IMR-90 (cell line): ENCODE measurements around the gene DNAJC11. TPM values are rescaled to one million over a fixed set of nuclear protein-coding genes. Genes with fewer than 3 reads are reported as not detected.

ENCODE experiments used
- ATAC-seq: fragments of 200-7000 bp; cut with Tn5 transposase; 2 replicates; pipeline ENCODE4 v1.9.1; 2020; ENCODE audit warnings: low read depth, mild to moderate bottlenecking, moderate library complexity
- BruUV-seq: library from RNA; stranded (reverse); fragments of 400-500 nt; replicated peaks from 2 replicates; lab custom pipeline; 2021; lab: Mats Ljungman, UMichigan
- CTCF ChIA-PET: fragments of 300-600 bp; formaldehyde crosslinking; extraction: SDS; loops from one replicate; lab custom pipeline; 2021; ENCODE audit warnings: antibody characterized with exemption; lab: Yijun Ruan, JAX
- POLR2A ChIA-PET: fragments of 300-600 bp; sonication (Branson Sonifier 250); formaldehyde crosslinking; loops from one replicate; lab custom pipeline; 2022; ENCODE audit warnings: antibody characterized with exemption; ENCODE audit not compliant: unreplicated experiment; lab: Charles Lee
- DNase-seq: peaks from one replicate; pipeline ENCODE4 v3.0.0; 2013
- H2AFZ ChIP-seq: replicated peaks from 2 replicates; pipeline ENCODE3; 2013; ENCODE audit warnings: low read length, mild to moderate bottlenecking; ENCODE audit not compliant: poor library complexity
- H2AK5ac ChIP-seq: 2 replicates; pipeline ENCODE4 v1.6.1; 2013; ENCODE audit warnings: low read depth, low read length, inconsistent platforms
- H2AK9ac ChIP-seq: replicated peaks from 2 replicates; pipeline ENCODE3; 2013; ENCODE audit warnings: mild to moderate bottlenecking, low read depth, low read length, moderate library complexity; ENCODE audit not compliant: poor library complexity
- H2BK120ac ChIP-seq: 2 replicates; pipeline ENCODE4 v1.6.1; 2013; ENCODE audit warnings: low read depth, low read length, inconsistent platforms
- H2BK15ac ChIP-seq: 3 replicates; pipeline ENCODE4 v1.6.1; 2013; ENCODE audit warnings: low read depth, low read length, inconsistent platforms
- H2BK20ac ChIP-seq: 2 replicates; pipeline ENCODE4 v1.6.1; 2013; ENCODE audit warnings: low read depth, mild to moderate bottlenecking, inconsistent platforms, low read length, moderate library complexity
- H2BK5ac ChIP-seq: 2 replicates; pipeline ENCODE4 v1.6.1; 2013; ENCODE audit warnings: mild to moderate bottlenecking, low read depth, low read length, inconsistent platforms; ENCODE audit not compliant: poor library complexity, severe bottlenecking
- H3K14ac ChIP-seq: replicated peaks from 2 replicates; pipeline ENCODE4 v1.6.1; 2013; ENCODE audit warnings: low read depth, low read length, inconsistent platforms
- H3K18ac ChIP-seq: 2 replicates; pipeline ENCODE4 v1.6.1; 2013; ENCODE audit warnings: low read depth, low read length, control low read depth
- H3K23ac ChIP-seq: 2 replicates; pipeline ENCODE4 v1.6.1; 2013; ENCODE audit warnings: low read depth, low read length, inconsistent platforms
- H3K27ac ChIP-seq: 2 replicates; pipeline ENCODE4 v1.5.1; 2013; ENCODE audit warnings: mild to moderate bottlenecking, control low read depth, low read length; ENCODE audit not compliant: insufficient read depth
- H3K27me3 ChIP-seq: 2 replicates; pipeline ENCODE4 v1.6.1; 2013; ENCODE audit warnings: low read length; ENCODE audit not compliant: control insufficient read depth, insufficient read depth
- H3K36me3 ChIP-seq: 2 replicates; pipeline ENCODE4 v1.6.1; 2013; ENCODE audit warnings: low read length, mixed read lengths; ENCODE audit not compliant: control insufficient read depth, insufficient read depth
- H3K4ac ChIP-seq: 2 replicates; pipeline ENCODE4 v1.6.1; 2013; ENCODE audit warnings: low read depth, low read length, inconsistent platforms
- H3K4me1 ChIP-seq: 2 replicates; pipeline ENCODE4 v1.6.1; 2013; ENCODE audit warnings: low read length, mixed read lengths; ENCODE audit not compliant: control insufficient read depth, insufficient read depth
- H3K4me2 ChIP-seq: 2 replicates; pipeline ENCODE4 v1.6.1; 2013; ENCODE audit warnings: low read depth, mild to moderate bottlenecking, control low read depth, low read length, moderate library complexity
- H3K4me3 ChIP-seq: 2 replicates; pipeline ENCODE4 v1.5.1; 2013; ENCODE audit warnings: low read depth, mild to moderate bottlenecking, control low read depth, low read length, moderate library complexity; ENCODE audit not compliant: insufficient read depth
- H3K56ac ChIP-seq: 2 replicates; pipeline ENCODE4 v1.6.1; 2013; ENCODE audit warnings: low read length, inconsistent platforms; ENCODE audit not compliant: insufficient read depth; ENCODE audit errors: extremely low read depth
- H3K79me1 ChIP-seq, 2 experiments: 2 replicates each; pipeline ENCODE4 v1.6.1; 2013; ENCODE audit warnings: low read length in 2 of 2, inconsistent platforms in 1 of 2, low read depth in 1 of 2
- H3K9ac ChIP-seq: 2 replicates; pipeline ENCODE4 v1.6.1; 2013; ENCODE audit warnings: low read depth, low read length, control low read depth
- H3K9me1 ChIP-seq: 2 replicates; pipeline ENCODE4 v1.6.1; 2013; ENCODE audit warnings: low read length, inconsistent platforms; ENCODE audit not compliant: insufficient read depth
- H3K9me3 ChIP-seq: 2 replicates; pipeline ENCODE4 v1.6.1; 2013; ENCODE audit warnings: low read length; ENCODE audit not compliant: control insufficient read depth, insufficient read depth
- H4K20me1 ChIP-seq: 2 replicates; pipeline ENCODE4 v1.6.1; 2013; ENCODE audit warnings: low read length, inconsistent platforms; ENCODE audit not compliant: insufficient read depth
- H4K5ac ChIP-seq: 2 replicates; pipeline ENCODE4 v1.6.1; 2013; ENCODE audit warnings: mild to moderate bottlenecking, low read depth, low read length, control low read depth
- H4K8ac ChIP-seq, 2 experiments: 2 replicates each; pipeline ENCODE4 v1.6.1; 2013; ENCODE audit warnings: low read depth in 2 of 2, low read length in 2 of 2, control low read depth in 1 of 2, inconsistent platforms in 1 of 2
- H4K91ac ChIP-seq: 2 replicates; pipeline ENCODE4 v1.6.1; 2013; ENCODE audit warnings: low read depth, low read length, inconsistent platforms; ENCODE audit not compliant: insufficient read depth
- CEBPB ChIP-seq: IDR thresholded peaks from 2 replicates; pipeline ENCODE4 v1.6.1; 2012; ENCODE audit warnings: low read depth, low read length, improper control_type of control experiment
- CHD1 ChIP-seq: IDR thresholded peaks from 2 replicates; pipeline ENCODE4 v1.6.1; 2012; ENCODE audit warnings: low read depth, low read length, improper control_type of control experiment
- FOS ChIP-seq: fragments of 150-350 bp; IDR thresholded peaks from 2 replicates; pipeline ENCODE4 v1.6.1; 2016; ENCODE audit warnings: low read depth, low read length
- POLR2A ChIP-seq: IDR thresholded peaks from 2 replicates; pipeline ENCODE4 v1.6.1; 2012; ENCODE audit warnings: mild to moderate bottlenecking, low read depth, low read length
- RCOR1 ChIP-seq: IDR thresholded peaks from 2 replicates; pipeline ENCODE4 v1.6.1; 2012; ENCODE audit warnings: mild to moderate bottlenecking, low read length, improper control_type of control experiment; ENCODE audit not compliant: insufficient replicate concordance
- SMC3 ChIP-seq: fragments of 150-350 bp; IDR thresholded peaks from 2 replicates; pipeline ENCODE4 v1.6.1; 2016; ENCODE audit warnings: low read depth, mild to moderate bottlenecking, antibody characterized with exemption, low read length, moderate library complexity
- USF2 ChIP-seq: fragments of 150-350 bp; IDR thresholded peaks from 2 replicates; pipeline ENCODE4 v1.6.1; 2017; ENCODE audit warnings: mild to moderate bottlenecking, antibody characterized with exemption, low read length, low read depth
- WGBS, 2 experiments: methylation state at CpG; one replicate each; pipeline versions ENCODE4 v1.1.5 to v1.1.7; 2013; ENCODE audit warnings: missing lambda C conversion rate in 2 of 2; ENCODE audit not compliant: insufficient read length in 1 of 2; ENCODE audit errors: extremely low coverage in 2 of 2; 5-methylcytosine and 5-hydroxymethylcytosine counted together
- dilution Hi-C: fragments of 300-500 bp; cut with HindIII; formaldehyde crosslinking; loops from one replicate; pipeline ENCODE4 v1.14.3; 2018; ENCODE audit warnings: low sequenced_read_pairs; ENCODE audit not compliant: unreplicated experiment
- in situ Hi-C: fragments of 300-500 bp; cut with MboI; formaldehyde crosslinking; loops from 3 replicates; pipeline ENCODE4 v1.14.3; 2019; ENCODE audit warnings: low sequenced_read_pairs, inconsistent platforms, mixed read lengths
- intact Hi-C: fragments of 100-400 bp; cut with micrococcal nuclease; formaldehyde crosslinking; loops from 2 replicates; pipeline ENCODE4 v1.10.0; 2022
- polyA plus RNA-seq, 3 experiments: library from polyadenylated mRNA; depleted of rRNA; stranded (reverse); fragments of >200 nt; gene quantifications; 2 replicates each; pipeline ENCODE4 v1.2.3, GENCODE V29; 2012; ENCODE audit warnings: low replicate concordance in 1 of 3
- total RNA-seq: library from RNA; depleted of rRNA; stranded (reverse); fragments of >200 nt; gene quantifications from 2 replicates; pipeline ENCODE4 v1.2.3, GENCODE V29; 2012
- TF ChIP-seq, protein P1 (sequence below): conservative IDR thresholded peaks from 2 replicates; pipeline ENCODE4 v1.5.1; 2012; ENCODE audit warnings: mild to moderate bottlenecking, low read depth, low read length, improper control_type of control experiment
- TF ChIP-seq, protein P2 (sequence below): fragments of 150-350 bp; IDR thresholded peaks from 2 replicates; pipeline ENCODE4 v1.6.1; 2016; ENCODE audit warnings: low read depth, mild to moderate bottlenecking, low read length, moderate library complexity, borderline replicate concordance

The DNAJC11 gene
- total and polyA plus RNA-seq, 2 of the 4 experiments (the other 2 are of a cell fraction) = 38.7 to 48.5 TPM

- Histone ChIP-seq H3K9ac (no peak overlapping the region), H3K4me3 (no peak overlapping the region), H2BK120ac (no peak overlapping the region), H2BK5ac (no peak overlapping the region), H3K36me3 (peaks cover 63% of the 10 kb centered on the region), H3K27me3 (no peaks in the 10 kb centered on the region), H3K4me2 (no peak overlapping the region), H2AK5ac (no peak overlapping the region), H4K91ac (no peak overlapping the region), H3K27ac (no peak overlapping the region), H3K14ac (no peak overlapping the region), H3K18ac (no peak overlapping the region), H4K5ac (no peak overlapping the region), H3K9me1 (peaks cover 2% of the 10 kb centered on the region; the same call in 1 of the 2 replicates), H2AFZ (no peak overlapping the region), H2BK20ac (no peak overlapping the region), H3K9me3 (no peaks in the 10 kb centered on the region), H2BK15ac (no peak overlapping the region), H2AK9ac (peak overlapping the region; percentile 77), H3K79me1 (peaks cover 0 to 14% of the 10 kb centered on the region in 2 experiments; a peak in 2 of 4 replicates), H3K4ac (no peak overlapping the region), H3K23ac (no peak overlapping the region), H4K20me1 (peaks cover 11% of the 10 kb centered on the region; the same call in 1 of the 2 replicates), H4K8ac (no peak overlapping the region), H3K4me1 (peaks cover 2% of the 10 kb centered on the region; the same call in 1 of the 2 replicates), H3K56ac (no peak overlapping the region)
- ATAC-seq (no peak), DNase-seq (no peak)
- POLR2A ChIA-PET = no interaction called here
- BruUV-seq = no TSS peak
- TF ChIP-seq, protein P1, sequence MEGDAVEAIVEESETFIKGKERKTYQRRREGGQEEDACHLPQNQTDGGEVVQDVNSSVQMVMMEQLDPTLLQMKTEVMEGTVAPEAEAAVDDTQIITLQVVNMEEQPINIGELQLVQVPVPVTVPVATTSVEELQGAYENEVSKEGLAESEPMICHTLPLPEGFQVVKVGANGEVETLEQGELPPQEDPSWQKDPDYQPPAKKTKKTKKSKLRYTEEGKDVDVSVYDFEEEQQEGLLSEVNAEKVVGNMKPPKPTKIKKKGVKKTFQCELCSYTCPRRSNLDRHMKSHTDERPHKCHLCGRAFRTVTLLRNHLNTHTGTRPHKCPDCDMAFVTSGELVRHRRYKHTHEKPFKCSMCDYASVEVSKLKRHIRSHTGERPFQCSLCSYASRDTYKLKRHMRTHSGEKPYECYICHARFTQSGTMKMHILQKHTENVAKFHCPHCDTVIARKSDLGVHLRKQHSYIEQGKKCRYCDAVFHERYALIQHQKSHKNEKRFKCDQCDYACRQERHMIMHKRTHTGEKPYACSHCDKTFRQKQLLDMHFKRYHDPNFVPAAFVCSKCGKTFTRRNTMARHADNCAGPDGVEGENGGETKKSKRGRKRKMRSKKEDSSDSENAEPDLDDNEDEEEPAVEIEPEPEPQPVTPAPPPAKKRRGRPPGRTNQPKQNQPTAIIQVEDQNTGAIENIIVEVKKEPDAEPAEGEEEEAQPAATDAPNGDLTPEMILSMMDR = no peak
- TF ChIP-seq RCOR1 (no peak), SMC3 (no peak), FOS (no peak), USF2 (no peak), CEBPB (no peak), CHD1 (no peak), POLR2A (no peak)
- TF ChIP-seq, protein P2, sequence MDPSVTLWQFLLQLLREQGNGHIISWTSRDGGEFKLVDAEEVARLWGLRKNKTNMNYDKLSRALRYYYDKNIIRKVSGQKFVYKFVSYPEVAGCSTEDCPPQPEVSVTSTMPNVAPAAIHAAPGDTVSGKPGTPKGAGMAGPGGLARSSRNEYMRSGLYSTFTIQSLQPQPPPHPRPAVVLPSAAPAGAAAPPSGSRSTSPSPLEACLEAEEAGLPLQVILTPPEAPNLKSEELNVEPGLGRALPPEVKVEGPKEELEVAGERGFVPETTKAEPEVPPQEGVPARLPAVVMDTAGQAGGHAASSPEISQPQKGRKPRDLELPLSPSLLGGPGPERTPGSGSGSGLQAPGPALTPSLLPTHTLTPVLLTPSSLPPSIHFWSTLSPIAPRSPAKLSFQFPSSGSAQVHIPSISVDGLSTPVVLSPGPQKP = no peak
- dilution Hi-C loops (no loop called here), intact Hi-C loops (loop anchor here (5.0 kb wide), 1 partner anchor 1012 kb away; no protein-coding TSS in a partner anchor), in situ Hi-C loops (no loop called here)
- CTCF ChIA-PET = no interaction called here
- 91% methylated on average over 4 of the region's 20 CpGs; no CpG with 5 or more reads in 1 of the 2 experiments for WGBS, 2 experiments
Observed at GRCh38 chr1:6635161-6635909, 66.3 kb downstream of the DNAJC11 start.
